K562 (cell line): ENCODE measurements around the gene SLC38A7.

Experiments
- BRCA1 ChIP-seq, 2 experiments: fragments of 450-650 bp in 1 of 2; sonication (generic) in 1 of 2; formaldehyde crosslinking in 1 of 2; IDR thresholded peaks; 2 replicates each; pipeline versions ENCODE4 v1.5.0 to v1.6.1; 2017 to 2020; ENCODE audit warnings: mild to moderate bottlenecking in 1 of 2, missing genetic modification reagents in 1 of 2
- CHCHD3 ChIP-seq: fragments of 250-450 bp; sonication (Bioruptor Pico); IDR thresholded peaks from 2 replicates; pipeline ENCODE4 v2.1.2; 2022; ENCODE audit warnings: mild to moderate bottlenecking
- E2F6 ChIP-seq, 2 experiments: IDR thresholded peaks; 2 replicates each; pipeline ENCODE4 v1.6.1; 2011; ENCODE audit warnings: borderline replicate concordance in 1 of 2, control low read depth in 1 of 2, low read depth in 1 of 2, low read length in 1 of 2, mild to moderate bottlenecking in 1 of 2, mixed read lengths in 1 of 2, moderate library complexity in 1 of 2; ENCODE audit not compliant: insufficient read depth in 1 of 2, insufficient read length in 1 of 2, poor library complexity in 1 of 2, severe bottlenecking in 1 of 2; ENCODE audit errors: extremely low read depth in 1 of 2
- GABPA ChIP-seq: fragments of 200-800 bp; sonication (Bioruptor generic); conservative IDR thresholded peaks from 2 replicates; pipeline ENCODE4 v1.6.1; 2016; ENCODE audit warnings: low read depth, missing genetic modification characterization, missing compliant biosample characterization
- HNRNPL ChIP-seq: fragments of 200-400 bp; formaldehyde crosslinking; IDR thresholded peaks from 2 replicates; pipeline ENCODE4 v1.6.1; 2017; ENCODE audit warnings: low read depth, mild to moderate bottlenecking, low read length
- POLR2A ChIP-seq: fragments of 450-650 bp; conservative IDR thresholded peaks from 2 replicates; pipeline ENCODE4 v1.6.1; 2016
- POLR3G ChIP-seq: IDR thresholded peaks from 2 replicates; pipeline ENCODE4 v1.6.1; 2011; ENCODE audit not compliant: insufficient read length, insufficient replicate concordance; ENCODE audit errors: extremely low read depth
- TARDBP ChIP-seq: fragments of 450-650 bp; IDR thresholded peaks from 2 replicates; pipeline ENCODE4 v1.6.1; 2016
- ZNF764 ChIP-seq: fragments of 250-450 bp; sonication (Bioruptor Pico); IDR thresholded peaks from 2 replicates; pipeline ENCODE4 v1.4.0; 2020; ENCODE audit warnings: low read depth, mild to moderate bottlenecking, moderate library complexity
- ZSCAN29 ChIP-seq: fragments of 450-650 bp; IDR thresholded peaks from 2 replicates; pipeline ENCODE4 v1.6.1; 2017
- TF ChIP-seq, protein P1 (sequence below), 3 experiments: IDR thresholded peaks in 2 of 3; conservative IDR thresholded peaks in 1 of 3; 2 replicates each; pipeline ENCODE4 v1.5.1; 2011 to 2012; ENCODE audit warnings: low read length in 3 of 3, mild to moderate bottlenecking in 3 of 3, control low read depth in 2 of 3, improper control_type of control experiment in 1 of 3, inconsistent platforms in 1 of 3, low read depth in 1 of 3, mixed read lengths in 1 of 3, moderate library complexity in 1 of 3; ENCODE audit not compliant: insufficient read depth in 2 of 3
- TF ChIP-seq, protein P2 (sequence below): fragments of 450-650 bp; formaldehyde crosslinking; IDR thresholded peaks from 2 replicates; pipeline ENCODE4 v1.4.0; 2020; ENCODE audit warnings: mild to moderate bottlenecking, mixed read lengths
- TF ChIP-seq, protein P3 (sequence below): fragments of 250-450 bp; sonication (Bioruptor Pico); IDR thresholded peaks from 2 replicates; pipeline ENCODE4 v1.5.0; 2021

GRCh38 chr16:58651965-58652348, 32.6 kb downstream of the SLC38A7 start:
- TF ChIP-seq TARDBP (no peak), E2F6 (IDR thresholded peaks at IDR 0.05; ENCODE audit: borderline replicate concordance in 1 of 2, extremely low read depth in 1 of 2, insufficient read depth in 1 of 2, insufficient read length in 1 of 2, low read depth in 1 of 2, low read length in 1 of 2, poor library complexity in 1 of 2, severe bottlenecking in 1 of 2) (no peak), HNRNPL (no peak), POLR3G (no peak), POLR2A (no peak), ZNF764 (CRISPR knock-in tag) (no peak), CHCHD3 (CRISPR knock-in tag) (no peak), BRCA1 (IDR thresholded peaks at IDR 0.05) (no peak), BRCA1 (CRISPR knock-in tag; IDR thresholded peaks at IDR 0.05) (no peak), ZSCAN29 (no peak), GABPA (tag) (no peak)
- TF ChIP-seq, protein P1, sequence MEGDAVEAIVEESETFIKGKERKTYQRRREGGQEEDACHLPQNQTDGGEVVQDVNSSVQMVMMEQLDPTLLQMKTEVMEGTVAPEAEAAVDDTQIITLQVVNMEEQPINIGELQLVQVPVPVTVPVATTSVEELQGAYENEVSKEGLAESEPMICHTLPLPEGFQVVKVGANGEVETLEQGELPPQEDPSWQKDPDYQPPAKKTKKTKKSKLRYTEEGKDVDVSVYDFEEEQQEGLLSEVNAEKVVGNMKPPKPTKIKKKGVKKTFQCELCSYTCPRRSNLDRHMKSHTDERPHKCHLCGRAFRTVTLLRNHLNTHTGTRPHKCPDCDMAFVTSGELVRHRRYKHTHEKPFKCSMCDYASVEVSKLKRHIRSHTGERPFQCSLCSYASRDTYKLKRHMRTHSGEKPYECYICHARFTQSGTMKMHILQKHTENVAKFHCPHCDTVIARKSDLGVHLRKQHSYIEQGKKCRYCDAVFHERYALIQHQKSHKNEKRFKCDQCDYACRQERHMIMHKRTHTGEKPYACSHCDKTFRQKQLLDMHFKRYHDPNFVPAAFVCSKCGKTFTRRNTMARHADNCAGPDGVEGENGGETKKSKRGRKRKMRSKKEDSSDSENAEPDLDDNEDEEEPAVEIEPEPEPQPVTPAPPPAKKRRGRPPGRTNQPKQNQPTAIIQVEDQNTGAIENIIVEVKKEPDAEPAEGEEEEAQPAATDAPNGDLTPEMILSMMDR (IDR thresholded peaks at IDR 0.05 in 2 of 3, conservative IDR thresholded peaks at IDR 0.05 in 1 of 3; ENCODE audit: insufficient read depth in 2 of 3, low read depth in 1 of 3, low read length in 3 of 3) = no peak
- TF ChIP-seq, protein P2, sequence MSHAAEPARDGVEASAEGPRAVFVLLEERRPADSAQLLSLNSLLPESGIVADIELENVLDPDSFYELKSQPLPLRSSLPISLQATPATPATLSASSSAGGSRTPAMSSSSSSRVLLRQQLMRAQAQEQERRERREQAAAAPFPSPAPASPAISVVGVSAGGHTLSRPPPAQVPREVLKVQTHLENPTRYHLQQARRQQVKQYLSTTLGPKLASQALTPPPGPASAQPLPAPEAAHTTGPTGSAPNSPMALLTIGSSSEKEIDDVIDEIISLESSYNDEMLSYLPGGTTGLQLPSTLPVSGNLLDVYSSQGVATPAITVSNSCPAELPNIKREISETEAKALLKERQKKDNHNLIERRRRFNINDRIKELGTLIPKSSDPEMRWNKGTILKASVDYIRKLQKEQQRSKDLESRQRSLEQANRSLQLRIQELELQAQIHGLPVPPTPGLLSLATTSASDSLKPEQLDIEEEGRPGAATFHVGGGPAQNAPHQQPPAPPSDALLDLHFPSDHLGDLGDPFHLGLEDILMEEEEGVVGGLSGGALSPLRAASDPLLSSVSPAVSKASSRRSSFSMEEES (CRISPR knock-in tag) = no peak
- TF ChIP-seq, protein P3, sequence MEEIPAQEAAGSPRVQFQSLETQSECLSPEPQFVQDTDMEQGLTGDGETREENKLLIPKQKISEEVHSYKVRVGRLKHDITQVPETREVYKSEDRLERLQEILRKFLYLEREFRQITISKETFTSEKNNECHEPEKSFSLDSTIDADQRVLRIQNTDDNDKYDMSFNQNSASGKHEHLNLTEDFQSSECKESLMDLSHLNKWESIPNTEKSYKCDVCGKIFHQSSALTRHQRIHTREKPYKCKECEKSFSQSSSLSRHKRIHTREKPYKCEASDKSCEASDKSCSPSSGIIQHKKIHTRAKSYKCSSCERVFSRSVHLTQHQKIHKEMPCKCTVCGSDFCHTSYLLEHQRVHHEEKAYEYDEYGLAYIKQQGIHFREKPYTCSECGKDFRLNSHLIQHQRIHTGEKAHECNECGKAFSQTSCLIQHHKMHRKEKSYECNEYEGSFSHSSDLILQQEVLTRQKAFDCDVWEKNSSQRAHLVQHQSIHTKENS (CRISPR knock-in tag) = no peak
